VCaP (cell line): ENCODE measurements around the gene WWC2.
A peak's percentile ranks its signal among the peaks of the same experiment; 100 is the strongest.

Source experiments
- H3K27ac ChIP-seq: fragments of 450-650 bp; 2 replicates; pipeline ENCODE4 v1.5.1; 2017
- CTCF ChIP-seq: fragments of 450-650 bp; conservative IDR thresholded peaks from 2 replicates; pipeline ENCODE4 v1.5.1; 2017; ENCODE audit warnings: mild to moderate bottlenecking, moderate library complexity

The WWC2 gene

GRCh38 chr4:183163135-183163534 is 64.1 kb downstream of the WWC2 start:
- no peak overlapping the region for H3K27ac ChIP-seq
- no peak for TF ChIP-seq CTCF

- no peak overlapping the region for H3K27ac ChIP-seq
- TF ChIP-seq CTCF, result no peak
Measured at GRCh38 chr4:183164963-183165362, 65.9 kb downstream of the WWC2 start.

GRCh38 chr4:183165376-183165775 is 66.3 kb downstream of the WWC2 start:
- no peak for TF ChIP-seq CTCF
- H3K27ac ChIP-seq, result no peak overlapping the region

- peak overlapping the region; percentile 44 for H3K27ac ChIP-seq
- TF ChIP-seq CTCF, result no peak
Measured at GRCh38 chr4:183170894-183171293, 71.8 kb downstream of the WWC2 start.

GRCh38 chr4:183171484-183172267 is 72.6 kb downstream of the WWC2 start:
- TF ChIP-seq CTCF, result no peak
- peak overlapping the region; percentile 44 for H3K27ac ChIP-seq

GRCh38 chr4:183172881-183173280 is 73.8 kb downstream of the WWC2 start:
- H3K27ac ChIP-seq, result peak overlapping the region; percentile 44
- TF ChIP-seq CTCF, result no peak

- no peak for TF ChIP-seq CTCF
- peak overlapping the region; percentile 44; the same call in 1 of the 2 replicates for H3K27ac ChIP-seq
Measured at GRCh38 chr4:183173580-183174526, 74.8 kb downstream of the WWC2 start.
